Endometrial microvascular endothelial cells (primary cell): ENCODE results near the gene PI4KA. TPM values are rescaled to one million over a fixed set of nuclear protein-coding genes. Genes with fewer than 3 reads are reported as not detected.

Experiments used
- in situ Hi-C: cut with HindIII; loops from 2 replicates; pipeline ENCODE4 v1.10.0; 2017; ENCODE audit warnings: low sequenced_read_pairs, low pct_unique_long_range_greater_than_20kb; ENCODE audit errors: inconsistent ontology term
- total RNA-seq: library from RNA; depleted of rRNA; stranded (reverse); fragments of >200 nt; gene quantifications from one replicate; pipeline ENCODE4 v1.2.3, GENCODE V29; 2015; ENCODE audit errors: inconsistent ontology term

Gene PI4KA
- total RNA-seq, 1 donor from 2014 or later: 52.4 TPM

GRCh38 chr22:20765938-20766337 is 92.7 kb downstream of the PI4KA start:
- in situ Hi-C loops: no loop called here

GRCh38 chr22:20764729-20765128 is 93.9 kb downstream of the PI4KA start:
- in situ Hi-C loops: no loop called here

GRCh38 chr22:20764471-20764720 is 94.2 kb downstream of the PI4KA start:
- in situ Hi-C loops: no loop called here

- in situ Hi-C loops: no loop called here
These were observed 94.8 kb downstream of the PI4KA start for GRCh38 chr22:20763630-20764470.

GRCh38 chr22:20762233-20762796 is 96.3 kb downstream of the PI4KA start:
- in situ Hi-C loops: no loop called here

- in situ Hi-C loops: no loop called here
These were observed 97.1 kb downstream of the PI4KA start for GRCh38 chr22:20761536-20761935.

- in situ Hi-C loops: no loop called here
These were observed 98.5 kb downstream of the PI4KA start for GRCh38 chr22:20760084-20760483.

GRCh38 chr22:20758688-20759087 is 99.9 kb downstream of the PI4KA start:
- in situ Hi-C loops: no loop called here

GRCh38 chr22:20756846-20757245 is 101.8 kb downstream of the PI4KA start:
- in situ Hi-C loops: no loop called here

- in situ Hi-C loops: no loop called here
These were observed 105.7 kb downstream of the PI4KA start for GRCh38 chr22:20752873-20753272.

- in situ Hi-C loops: no loop called here
These were observed 106.4 kb downstream of the PI4KA start for GRCh38 chr22:20752104-20752741.

GRCh38 chr22:20751185-20751851 is 107.3 kb downstream of the PI4KA start:
- in situ Hi-C loops: no loop called here

GRCh38 chr22:20750461-20751184 is 108.0 kb downstream of the PI4KA start:
- in situ Hi-C loops: no loop called here

GRCh38 chr22:20749453-20749852 is 109.2 kb downstream of the PI4KA start:
- in situ Hi-C loops: no loop called here

GRCh38 chr22:20748731-20749428 is 109.7 kb downstream of the PI4KA start:
- in situ Hi-C loops: no loop called here

GRCh38 chr22:20748082-20748481 is 110.5 kb downstream of the PI4KA start:
- in situ Hi-C loops: no loop called here

- in situ Hi-C loops: no loop called here
These were observed 111.4 kb downstream of the PI4KA start for GRCh38 chr22:20747223-20747622.

- in situ Hi-C loops: no loop called here
These were observed 112.0 kb downstream of the PI4KA start for GRCh38 chr22:20746431-20747189.
